Tibial nerve (tissue), 4 donors: ENCODE results near the gene RASGRF1. TPM values are rescaled to one million over a fixed set of nuclear protein-coding genes. Genes with fewer than 3 reads are reported as not detected.
"Not testable (repeated sequence)": the region's sequence is repeated elsewhere in the genome, so short reads cannot be mapped to it uniquely, and the experiment has no call there.

Experiments used
- DNase-seq, 2 donors: peaks; one replicate each; pipeline ENCODE4 v3.0.0-alpha.2; 2019; ENCODE audit warnings: low spot score in 2 of 2
- H3K27ac ChIP-seq, 4 donors: fragments of 200-600 bp; sonication (generic) in 3 of 4; one replicate each; pipeline ENCODE4 v1.5.1; 2017 to 2019; ENCODE audit warnings: mild to moderate bottlenecking in 1 of 4
- H3K27me3 ChIP-seq, 2 donors: fragments of 200-600 bp; sonication (generic) in 1 of 2; one replicate each; pipeline versions ENCODE4 v1.5.1 to v1.6.0; 2017 to 2019
- H3K36me3 ChIP-seq, 3 donors: fragments of 200-600 bp; sonication (generic); one replicate each; pipeline ENCODE4 v1.5.1; 2018 to 2019
- H3K4me1 ChIP-seq, 4 donors: fragments of 200-600 bp; sonication (generic) in 3 of 4; one replicate each; pipeline ENCODE4 v1.5.1; 2017 to 2019
- H3K4me3 ChIP-seq, 4 donors: fragments of 200-600 bp; sonication (generic) in 3 of 4; one replicate each; pipeline ENCODE4 v1.5.1; 2017 to 2019; ENCODE audit warnings: mild to moderate bottlenecking in 1 of 4, moderate library complexity in 1 of 4
- H3K9me3 ChIP-seq, 4 donors: fragments of 200-600 bp; sonication (generic) in 3 of 4; one replicate each; pipeline ENCODE4 v1.5.1; 2017 to 2019
- EP300 ChIP-seq, 2 donors: sonication (generic); formaldehyde crosslinking; IDR thresholded peaks; one replicate each; pipeline ENCODE4 v1.6.1; 2017; ENCODE audit warnings: antibody characterized with exemption in 2 of 2, mild to moderate bottlenecking in 1 of 2
- POLR2A ChIP-seq, 2 donors: fragments of 450-650 bp; IDR thresholded peaks; one replicate each; pipeline ENCODE4 v1.6.1; 2017; ENCODE audit warnings: antibody characterized with exemption in 2 of 2, mild to moderate bottlenecking in 2 of 2, moderate library complexity in 2 of 2
- WGBS, 2 donors: methylation state at CpG; one replicate each; pipeline ENCODE4 v1.1.5; 2018; 5-methylcytosine and 5-hydroxymethylcytosine counted together
- total RNA-seq, 4 donors: library from RNA; depleted of rRNA; stranded (reverse); fragments of >200 nt; gene quantifications; one replicate each; pipeline ENCODE4 v1.1.0, GENCODE V29; 2016
- TF ChIP-seq, protein P1 (sequence below), 5 experiments: fragments of 200-600 bp in 3 of 5; fragments of 450-650 bp in 2 of 5; sonication (generic) in 3 of 5; IDR thresholded peaks; one replicate each; pipeline ENCODE4 v1.5.1; 2016 to 2019; ENCODE audit warnings: antibody characterized with exemption in 5 of 5, mild to moderate bottlenecking in 3 of 5, moderate library complexity in 2 of 5

The RASGRF1 gene
- total RNA-seq, 4 donors from 2014 or later: 0.30 to 0.98 (median 0.65) TPM

- H3K27me3 ChIP-seq: no peaks in the 10 kb centered on the region
- no peaks in the 10 kb centered on the region for H3K9me3 ChIP-seq
- WGBS, 2 donors: 74 to 88% methylated on average over 6 of the region's 6 CpGs
- TF ChIP-seq EP300 (IDR thresholded peaks at IDR 0.05): no peak
- no peak for TF ChIP-seq POLR2A (IDR thresholded peaks at IDR 0.05)
- TF ChIP-seq, protein P1, sequence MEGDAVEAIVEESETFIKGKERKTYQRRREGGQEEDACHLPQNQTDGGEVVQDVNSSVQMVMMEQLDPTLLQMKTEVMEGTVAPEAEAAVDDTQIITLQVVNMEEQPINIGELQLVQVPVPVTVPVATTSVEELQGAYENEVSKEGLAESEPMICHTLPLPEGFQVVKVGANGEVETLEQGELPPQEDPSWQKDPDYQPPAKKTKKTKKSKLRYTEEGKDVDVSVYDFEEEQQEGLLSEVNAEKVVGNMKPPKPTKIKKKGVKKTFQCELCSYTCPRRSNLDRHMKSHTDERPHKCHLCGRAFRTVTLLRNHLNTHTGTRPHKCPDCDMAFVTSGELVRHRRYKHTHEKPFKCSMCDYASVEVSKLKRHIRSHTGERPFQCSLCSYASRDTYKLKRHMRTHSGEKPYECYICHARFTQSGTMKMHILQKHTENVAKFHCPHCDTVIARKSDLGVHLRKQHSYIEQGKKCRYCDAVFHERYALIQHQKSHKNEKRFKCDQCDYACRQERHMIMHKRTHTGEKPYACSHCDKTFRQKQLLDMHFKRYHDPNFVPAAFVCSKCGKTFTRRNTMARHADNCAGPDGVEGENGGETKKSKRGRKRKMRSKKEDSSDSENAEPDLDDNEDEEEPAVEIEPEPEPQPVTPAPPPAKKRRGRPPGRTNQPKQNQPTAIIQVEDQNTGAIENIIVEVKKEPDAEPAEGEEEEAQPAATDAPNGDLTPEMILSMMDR (IDR thresholded peaks at IDR 0.05): no peak
- H3K36me3 ChIP-seq: peaks cover 0 to 3% (median 0%) of the 10 kb centered on the region in 3 donors
- no peaks in the 10 kb centered on the region for H3K4me1 ChIP-seq
- H3K4me3 ChIP-seq: no peak overlapping the region
- peak in 1 of 2 donors; percentile 16 for DNase-seq
- no peak overlapping the region for H3K27ac ChIP-seq
Observed at GRCh38 chr15:79025201-79025600, 65.4 kb downstream of the RASGRF1 start.

- H3K4me3 ChIP-seq, H3K27me3 ChIP-seq, H3K36me3 ChIP-seq, H3K27ac ChIP-seq, H3K9me3 ChIP-seq, H3K4me1 ChIP-seq, DNase-seq: not testable (repeated sequence)
Observed at GRCh38 chr15:79024493-79024892, 66.1 kb downstream of the RASGRF1 start.

GRCh38 chr15:79023918-79024317, 66.7 kb downstream of the RASGRF1 start:
- H3K9me3 ChIP-seq: no peaks in the 10 kb centered on the region
- no peak overlapping the region for H3K4me3 ChIP-seq
- DNase-seq: no peak
- no peaks in the 10 kb centered on the region for H3K4me1 ChIP-seq
- 93 to 95% methylated on average over 1 of the region's 1 CpG for WGBS, 2 donors
- peaks cover 0 to 3% (median 0%) of the 10 kb centered on the region in 3 donors for H3K36me3 ChIP-seq
- no peaks in the 10 kb centered on the region for H3K27me3 ChIP-seq
- H3K27ac ChIP-seq: no peak overlapping the region
- TF ChIP-seq POLR2A (IDR thresholded peaks at IDR 0.05): no peak
- TF ChIP-seq, protein P1 (IDR thresholded peaks at IDR 0.05): no peak
- TF ChIP-seq EP300 (IDR thresholded peaks at IDR 0.05): no peak

GRCh38 chr15:79023546-79023890, 67.1 kb downstream of the RASGRF1 start:
- TF ChIP-seq EP300 (IDR thresholded peaks at IDR 0.05) (no peak), POLR2A (IDR thresholded peaks at IDR 0.05) (no peak)
- Histone ChIP-seq H3K27me3 (no peaks in the 10 kb centered on the region), H3K4me1 (no peaks in the 10 kb centered on the region), H3K9me3 (no peaks in the 10 kb centered on the region), H3K27ac (no peak overlapping the region), H3K36me3 (peaks cover 0 to 3% (median 0%) of the 10 kb centered on the region in 3 donors), H3K4me3 (no peak overlapping the region)
- WGBS, 2 donors: 100% methylated on average over 1 of the region's 2 CpGs
- DNase-seq: no peak

DNA sequence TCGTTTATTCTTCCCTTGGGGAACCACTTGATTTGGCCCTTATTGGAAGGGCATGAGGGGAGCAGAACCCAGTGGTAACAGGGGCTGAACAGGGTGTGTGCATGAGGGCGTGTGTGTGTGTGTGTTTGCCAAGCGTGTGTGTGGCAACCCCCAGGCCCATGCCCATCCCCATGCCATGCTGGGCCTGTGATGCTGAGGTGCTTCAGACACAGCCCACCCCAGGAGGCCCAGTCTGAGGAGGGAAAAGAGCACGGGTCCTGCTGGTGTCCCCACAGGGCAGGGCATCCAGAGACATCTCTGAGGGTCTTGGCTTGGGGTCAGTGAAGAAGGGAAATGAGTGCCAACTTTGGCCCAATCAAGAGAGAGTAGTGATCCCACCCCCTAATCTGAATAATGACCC, 71.6 kb downstream of the RASGRF1 start:
- no peak for DNase-seq
- WGBS, 2 donors: 79 to 86% methylated on average over 4 of the region's 4 CpGs
- TF ChIP-seq EP300 (IDR thresholded peaks at IDR 0.05): no peak
- TF ChIP-seq POLR2A (IDR thresholded peaks at IDR 0.05): no peak
- TF ChIP-seq, protein P1 (IDR thresholded peaks at IDR 0.05): no peak
- Histone ChIP-seq H3K36me3 (no peaks in the 10 kb centered on the region), H3K4me3 (no peak overlapping the region), H3K27me3 (no peaks in the 10 kb centered on the region), H3K4me1 (no peaks in the 10 kb centered on the region), H3K27ac (no peak overlapping the region), H3K9me3 (no peaks in the 10 kb centered on the region)

GRCh38 chr15:79017953-79018352, 72.6 kb downstream of the RASGRF1 start:
- 82 to 89% methylated on average over 5 of the region's 7 CpGs for WGBS, 2 donors

More at GRCh38 chr15:79017953-79018352, 72.6 kb downstream of the RASGRF1 start:
- TF ChIP-seq EP300 (IDR thresholded peaks at IDR 0.05) (no peak), POLR2A (IDR thresholded peaks at IDR 0.05) (no peak)
- TF ChIP-seq, protein P1 (IDR thresholded peaks at IDR 0.05): no peak
- DNase-seq: no peak
- Histone ChIP-seq H3K27ac (no peak overlapping the region), H3K4me3 (no peak overlapping the region), H3K9me3 (no peaks in the 10 kb centered on the region), H3K4me1 (no peaks in the 10 kb centered on the region), H3K27me3 (no peaks in the 10 kb centered on the region), H3K36me3 (no peaks in the 10 kb centered on the region)
